ENCODE data around the gene PCDHB14.
"Not testable (repeated sequence)": the region's sequence is repeated elsewhere in the genome, so short reads cannot be mapped to it uniquely, and the experiment has no call there.

PCDHB14 gene

DNA sequence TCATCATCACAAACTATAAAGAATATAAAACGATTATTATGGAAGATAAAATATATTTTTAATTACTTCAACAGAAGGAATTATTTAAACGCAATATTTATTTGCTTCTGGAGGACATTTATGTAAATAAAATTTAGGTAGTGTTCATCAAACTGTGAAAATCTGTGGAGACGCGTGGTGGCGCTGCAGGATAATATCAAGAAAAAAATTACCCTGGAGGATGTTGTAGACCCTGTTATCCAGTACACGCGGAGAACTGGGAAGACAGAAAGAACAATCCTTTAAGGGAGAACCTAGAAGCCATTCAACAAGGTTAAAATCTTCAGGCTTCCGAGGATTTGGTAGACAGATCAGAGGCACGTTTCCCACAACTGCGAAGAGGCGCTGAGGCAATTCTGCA is 14.7 kb upstream of the PCDHB14 start, which contains the start of gene PCDHB12:
TSS of gene PCDHB12 (plus strand) at position 242 of the 400 bp plus-strand sequence. CDS start 189 bp downstream, outside the sequence.
- no peak for DNase-seq (ENCODE audit: low spot score)
- no peaks in the 10 kb centered on the region for H3K36me3 ChIP-seq (ENCODE audit: low read depth)
- H3K9me3 ChIP-seq (ENCODE audit: severe bottlenecking), result peaks cover 4% of the 10 kb centered on the region
- ATAC-seq (ENCODE audit: low read depth), result no peak
- no peak within 1 kb of the TSS for H3K27ac ChIP-seq (ENCODE audit: poor library complexity, severe bottlenecking)
- H3K27me3 ChIP-seq (ENCODE audit: insufficient read depth, poor library complexity, severe bottlenecking), result peaks cover 38% of the 10 kb centered on the region
- H3K4me3 ChIP-seq (ENCODE audit: severe bottlenecking), result no peak within 1 kb of the TSS
- TF ChIP-seq, protein P1, sequence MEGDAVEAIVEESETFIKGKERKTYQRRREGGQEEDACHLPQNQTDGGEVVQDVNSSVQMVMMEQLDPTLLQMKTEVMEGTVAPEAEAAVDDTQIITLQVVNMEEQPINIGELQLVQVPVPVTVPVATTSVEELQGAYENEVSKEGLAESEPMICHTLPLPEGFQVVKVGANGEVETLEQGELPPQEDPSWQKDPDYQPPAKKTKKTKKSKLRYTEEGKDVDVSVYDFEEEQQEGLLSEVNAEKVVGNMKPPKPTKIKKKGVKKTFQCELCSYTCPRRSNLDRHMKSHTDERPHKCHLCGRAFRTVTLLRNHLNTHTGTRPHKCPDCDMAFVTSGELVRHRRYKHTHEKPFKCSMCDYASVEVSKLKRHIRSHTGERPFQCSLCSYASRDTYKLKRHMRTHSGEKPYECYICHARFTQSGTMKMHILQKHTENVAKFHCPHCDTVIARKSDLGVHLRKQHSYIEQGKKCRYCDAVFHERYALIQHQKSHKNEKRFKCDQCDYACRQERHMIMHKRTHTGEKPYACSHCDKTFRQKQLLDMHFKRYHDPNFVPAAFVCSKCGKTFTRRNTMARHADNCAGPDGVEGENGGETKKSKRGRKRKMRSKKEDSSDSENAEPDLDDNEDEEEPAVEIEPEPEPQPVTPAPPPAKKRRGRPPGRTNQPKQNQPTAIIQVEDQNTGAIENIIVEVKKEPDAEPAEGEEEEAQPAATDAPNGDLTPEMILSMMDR (IDR thresholded peaks at IDR 0.05; ENCODE audit: poor library complexity, severe bottlenecking), result peak; percentile 22
- H3K4me1 ChIP-seq (ENCODE audit: insufficient read depth, poor library complexity, severe bottlenecking), result no peaks in the 10 kb centered on the region

DNA sequence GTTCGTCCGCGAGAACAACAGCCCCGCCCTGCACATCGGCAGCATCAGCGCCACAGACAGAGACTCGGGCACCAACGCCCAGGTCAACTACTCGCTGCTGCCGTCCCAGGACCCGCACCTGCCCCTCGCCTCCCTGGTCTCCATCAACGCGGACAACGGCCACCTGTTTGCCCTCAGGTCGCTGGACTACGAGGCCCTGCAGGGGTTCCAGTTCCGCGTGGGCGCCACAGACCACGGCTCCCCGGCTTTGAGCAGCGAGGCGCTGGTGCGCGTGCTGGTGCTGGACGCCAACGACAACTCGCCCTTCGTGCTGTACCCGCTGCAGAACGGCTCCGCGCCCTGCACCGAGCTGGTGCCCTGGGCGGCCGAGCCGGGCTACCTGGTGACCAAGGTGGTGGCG is 12.9 kb upstream of the PCDHB14 start:
- DNase-seq (ENCODE audit: low spot score); H3K36me3 ChIP-seq (ENCODE audit: low read depth); H3K9me3 ChIP-seq (ENCODE audit: severe bottlenecking); H3K4me3 ChIP-seq (ENCODE audit: severe bottlenecking); H3K4me1 ChIP-seq (ENCODE audit: insufficient read depth, poor library complexity, severe bottlenecking); H3K27ac ChIP-seq (ENCODE audit: poor library complexity, severe bottlenecking); ATAC-seq (ENCODE audit: low read depth): not testable (repeated sequence)
- peaks cover 45% of the 10 kb centered on the region for H3K27me3 ChIP-seq (ENCODE audit: insufficient read depth, poor library complexity, severe bottlenecking)

DNA sequence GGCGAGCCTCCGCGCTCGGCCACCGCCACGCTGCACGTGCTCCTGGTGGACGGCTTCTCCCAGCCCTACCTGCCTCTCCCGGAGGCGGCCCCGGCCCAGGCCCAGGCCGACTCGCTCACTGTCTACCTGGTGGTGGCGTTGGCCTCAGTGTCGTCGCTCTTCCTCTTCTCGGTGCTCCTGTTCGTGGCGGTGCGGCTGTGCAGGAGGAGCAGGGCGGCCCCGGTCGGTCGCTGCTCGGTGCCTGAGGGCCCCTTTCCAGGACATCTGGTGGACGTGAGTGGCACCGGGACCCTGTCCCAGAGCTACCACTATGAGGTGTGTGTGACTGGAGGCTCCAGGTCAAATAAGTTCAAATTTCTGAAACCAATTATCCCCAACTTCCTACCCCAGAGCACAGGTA is 12.3 kb upstream of the PCDHB14 start:
- H3K36me3 ChIP-seq (ENCODE audit: low read depth); H3K4me3 ChIP-seq (ENCODE audit: severe bottlenecking); DNase-seq (ENCODE audit: low spot score); H3K4me1 ChIP-seq (ENCODE audit: insufficient read depth, poor library complexity, severe bottlenecking); H3K9me3 ChIP-seq (ENCODE audit: severe bottlenecking); ATAC-seq (ENCODE audit: low read depth); H3K27ac ChIP-seq (ENCODE audit: poor library complexity, severe bottlenecking): not testable (repeated sequence)
- H3K27me3 ChIP-seq (ENCODE audit: insufficient read depth, poor library complexity, severe bottlenecking), result peaks cover 45% of the 10 kb centered on the region

DNA sequence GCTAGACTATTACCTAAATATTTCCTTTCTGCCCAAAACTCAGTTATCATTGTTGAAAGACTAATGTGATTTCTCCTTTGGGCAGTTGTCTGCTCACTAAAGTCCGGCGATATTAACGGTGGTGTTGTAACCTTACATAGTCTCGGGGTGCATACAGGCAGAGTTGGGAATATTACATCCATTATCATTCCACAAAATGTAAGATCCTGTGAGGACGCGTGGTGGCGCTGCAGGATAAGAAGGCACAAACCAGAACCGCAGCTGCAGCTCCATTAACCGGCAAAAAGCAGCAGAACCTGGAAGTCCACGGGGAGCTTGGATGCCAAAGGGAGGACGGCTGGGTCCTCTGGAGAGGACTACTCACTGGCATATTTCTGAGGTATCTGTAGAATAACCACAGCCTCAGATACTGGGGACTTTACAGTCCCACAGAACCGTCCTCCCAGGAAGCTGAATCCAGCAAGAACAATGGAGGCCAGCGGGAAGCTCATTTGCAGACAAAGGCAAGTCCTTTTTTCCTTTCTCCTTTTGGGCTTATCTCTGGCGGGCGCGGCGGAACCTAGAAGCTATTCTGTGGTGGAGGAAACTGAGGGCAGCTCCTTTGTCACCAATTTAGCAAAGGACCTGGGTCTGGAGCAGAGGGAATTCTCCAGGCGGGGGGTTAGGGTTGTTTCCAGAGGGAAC is 9.3 kb upstream of the PCDHB14 start, which contains the start of gene PCDHB13:
TSS of gene PCDHB13 (plus strand) at position 264 of the 684 bp plus-strand sequence. CDS start at position 469, 205 bp downstream.
- H3K4me1 ChIP-seq (ENCODE audit: insufficient read depth, poor library complexity, severe bottlenecking); H3K4me3 ChIP-seq (ENCODE audit: severe bottlenecking); H3K9me3 ChIP-seq (ENCODE audit: severe bottlenecking); H3K36me3 ChIP-seq (ENCODE audit: low read depth); ATAC-seq (ENCODE audit: low read depth); H3K27ac ChIP-seq (ENCODE audit: poor library complexity, severe bottlenecking); DNase-seq (ENCODE audit: low spot score): not testable (repeated sequence)
- peaks cover 40% of the 10 kb centered on the region for H3K27me3 ChIP-seq (ENCODE audit: insufficient read depth, poor library complexity, severe bottlenecking)
- TF ChIP-seq, protein P1 (IDR thresholded peaks at IDR 0.05; ENCODE audit: poor library complexity, severe bottlenecking), result peak; percentile 2

DNA sequence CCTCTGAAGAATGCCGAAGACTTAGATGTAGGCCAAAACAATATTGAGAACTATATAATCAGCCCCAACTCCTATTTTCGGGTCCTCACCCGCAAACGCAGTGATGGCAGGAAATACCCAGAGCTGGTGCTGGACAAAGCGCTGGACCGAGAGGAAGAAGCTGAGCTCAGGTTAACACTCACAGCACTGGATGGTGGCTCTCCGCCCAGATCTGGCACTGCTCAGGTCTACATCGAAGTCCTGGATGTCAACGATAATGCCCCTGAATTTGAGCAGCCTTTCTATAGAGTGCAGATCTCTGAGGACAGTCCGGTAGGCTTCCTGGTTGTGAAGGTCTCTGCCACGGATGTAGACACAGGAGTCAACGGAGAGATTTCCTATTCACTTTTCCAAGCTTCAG is 8.6 kb upstream of the PCDHB14 start:
- not testable (repeated sequence) for ATAC-seq (ENCODE audit: low read depth); H3K9me3 ChIP-seq (ENCODE audit: severe bottlenecking); H3K27ac ChIP-seq (ENCODE audit: poor library complexity, severe bottlenecking); H3K36me3 ChIP-seq (ENCODE audit: low read depth); DNase-seq (ENCODE audit: low spot score); H3K4me3 ChIP-seq (ENCODE audit: severe bottlenecking); H3K4me1 ChIP-seq (ENCODE audit: insufficient read depth, poor library complexity, severe bottlenecking)
- H3K27me3 ChIP-seq (ENCODE audit: insufficient read depth, poor library complexity, severe bottlenecking), result peaks cover 37% of the 10 kb centered on the region

DNA sequence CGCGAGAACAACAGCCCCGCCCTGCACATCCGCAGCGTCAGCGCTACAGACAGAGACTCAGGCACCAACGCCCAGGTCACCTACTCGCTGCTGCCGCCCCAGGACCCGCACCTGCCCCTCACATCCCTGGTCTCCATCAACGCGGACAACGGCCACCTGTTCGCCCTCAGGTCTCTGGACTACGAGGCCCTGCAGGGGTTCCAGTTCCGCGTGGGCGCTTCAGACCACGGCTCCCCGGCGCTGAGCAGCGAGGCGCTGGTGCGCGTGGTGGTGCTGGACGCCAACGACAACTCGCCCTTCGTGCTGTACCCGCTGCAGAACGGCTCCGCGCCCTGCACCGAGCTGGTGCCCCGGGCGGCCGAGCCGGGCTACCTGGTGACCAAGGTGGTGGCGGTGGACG is 7.6 kb upstream of the PCDHB14 start:
- not testable (repeated sequence) for DNase-seq (ENCODE audit: low spot score); H3K4me1 ChIP-seq (ENCODE audit: insufficient read depth, poor library complexity, severe bottlenecking); H3K27ac ChIP-seq (ENCODE audit: poor library complexity, severe bottlenecking); ATAC-seq (ENCODE audit: low read depth); H3K36me3 ChIP-seq (ENCODE audit: low read depth); H3K9me3 ChIP-seq (ENCODE audit: severe bottlenecking); H3K4me3 ChIP-seq (ENCODE audit: severe bottlenecking)
- peaks cover 35% of the 10 kb centered on the region for H3K27me3 ChIP-seq (ENCODE audit: insufficient read depth, poor library complexity, severe bottlenecking)

DNA sequence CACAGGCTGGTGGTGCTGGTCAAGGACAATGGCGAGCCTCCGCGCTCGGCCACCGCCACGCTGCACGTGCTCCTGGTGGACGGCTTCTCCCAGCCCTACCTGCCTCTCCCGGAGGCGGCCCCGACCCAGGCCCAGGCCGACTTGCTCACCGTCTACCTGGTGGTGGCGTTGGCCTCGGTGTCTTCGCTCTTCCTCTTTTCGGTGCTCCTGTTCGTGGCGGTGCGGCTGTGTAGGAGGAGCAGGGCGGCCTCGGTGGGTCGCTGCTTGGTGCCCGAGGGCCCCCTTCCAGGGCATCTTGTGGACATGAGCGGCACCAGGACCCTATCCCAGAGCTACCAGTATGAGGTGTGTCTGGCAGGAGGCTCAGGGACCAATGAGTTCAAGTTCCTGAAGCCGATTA is 7.1 kb upstream of the PCDHB14 start:
- DNase-seq (ENCODE audit: low spot score); H3K4me3 ChIP-seq (ENCODE audit: severe bottlenecking); ATAC-seq (ENCODE audit: low read depth): not testable (repeated sequence)

DNA sequence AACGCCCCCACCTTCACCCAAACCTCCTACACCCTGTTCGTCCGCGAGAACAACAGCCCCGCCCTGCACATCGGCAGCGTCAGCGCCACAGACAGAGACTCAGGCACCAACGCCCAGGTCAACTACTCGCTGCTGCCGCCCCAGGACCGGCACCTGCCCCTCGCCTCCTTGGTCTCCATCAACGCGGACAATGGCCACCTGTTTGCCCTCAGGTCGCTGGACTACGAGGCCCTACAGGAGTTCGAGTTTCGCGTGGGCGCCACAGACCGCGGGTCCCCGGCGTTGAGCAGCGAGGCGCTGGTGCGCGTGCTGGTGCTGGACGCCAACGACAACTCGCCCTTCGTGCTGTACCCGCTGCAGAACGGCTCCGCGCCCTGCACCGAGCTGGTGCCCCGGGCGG is 1.7 kb downstream of the PCDHB14 start:
- ATAC-seq (ENCODE audit: low read depth); H3K4me1 ChIP-seq (ENCODE audit: insufficient read depth, poor library complexity, severe bottlenecking); H3K4me3 ChIP-seq (ENCODE audit: severe bottlenecking); H3K9me3 ChIP-seq (ENCODE audit: severe bottlenecking); H3K27ac ChIP-seq (ENCODE audit: poor library complexity, severe bottlenecking); H3K36me3 ChIP-seq (ENCODE audit: low read depth); DNase-seq (ENCODE audit: low spot score): not testable (repeated sequence)
- peaks cover 26% of the 10 kb centered on the region for H3K27me3 ChIP-seq (ENCODE audit: insufficient read depth, poor library complexity, severe bottlenecking)

More for the DNA sequence above, 7.1 kb upstream of the PCDHB14 start:
- H3K36me3 ChIP-seq (ENCODE audit: low read depth); H3K9me3 ChIP-seq (ENCODE audit: severe bottlenecking); H3K27ac ChIP-seq (ENCODE audit: poor library complexity, severe bottlenecking); H3K4me1 ChIP-seq (ENCODE audit: insufficient read depth, poor library complexity, severe bottlenecking): not testable (repeated sequence)
- peaks cover 35% of the 10 kb centered on the region for H3K27me3 ChIP-seq (ENCODE audit: insufficient read depth, poor library complexity, severe bottlenecking)

DNA sequence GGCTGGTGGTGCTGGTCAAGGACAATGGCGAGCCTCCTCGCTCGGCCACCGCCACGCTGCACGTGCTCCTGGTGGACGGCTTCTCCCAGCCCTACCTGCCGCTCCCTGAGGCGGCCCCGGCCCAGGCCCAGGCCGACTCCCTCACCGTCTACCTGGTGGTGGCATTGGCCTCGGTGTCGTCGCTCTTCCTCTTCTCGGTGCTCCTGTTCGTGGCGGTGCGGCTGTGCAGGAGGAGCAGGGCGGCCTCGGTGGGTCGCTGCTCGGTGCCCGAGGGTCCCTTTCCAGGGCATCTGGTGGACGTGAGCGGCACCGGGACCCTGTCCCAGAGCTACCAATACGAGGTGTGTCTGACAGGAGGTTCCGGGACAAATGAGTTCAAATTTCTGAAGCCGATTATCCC is 2.3 kb downstream of the PCDHB14 start:
- ATAC-seq (ENCODE audit: low read depth); H3K4me3 ChIP-seq (ENCODE audit: severe bottlenecking): not testable (repeated sequence)

More for the DNA sequence above, 2.3 kb downstream of the PCDHB14 start:
- not testable (repeated sequence) for H3K36me3 ChIP-seq (ENCODE audit: low read depth); H3K27ac ChIP-seq (ENCODE audit: poor library complexity, severe bottlenecking); H3K4me1 ChIP-seq (ENCODE audit: insufficient read depth, poor library complexity, severe bottlenecking); H3K9me3 ChIP-seq (ENCODE audit: severe bottlenecking); DNase-seq (ENCODE audit: low spot score)
- peaks cover 26% of the 10 kb centered on the region for H3K27me3 ChIP-seq (ENCODE audit: insufficient read depth, poor library complexity, severe bottlenecking)
